ENCODE data around the gene WDR83.
A peak's percentile ranks its signal among the peaks of the same experiment; 100 is the strongest.
"Not testable (repeated sequence)": the region's sequence is repeated elsewhere in the genome, so short reads cannot be mapped to it uniquely, and the experiment has no call there.

The WDR83 gene

DNA sequence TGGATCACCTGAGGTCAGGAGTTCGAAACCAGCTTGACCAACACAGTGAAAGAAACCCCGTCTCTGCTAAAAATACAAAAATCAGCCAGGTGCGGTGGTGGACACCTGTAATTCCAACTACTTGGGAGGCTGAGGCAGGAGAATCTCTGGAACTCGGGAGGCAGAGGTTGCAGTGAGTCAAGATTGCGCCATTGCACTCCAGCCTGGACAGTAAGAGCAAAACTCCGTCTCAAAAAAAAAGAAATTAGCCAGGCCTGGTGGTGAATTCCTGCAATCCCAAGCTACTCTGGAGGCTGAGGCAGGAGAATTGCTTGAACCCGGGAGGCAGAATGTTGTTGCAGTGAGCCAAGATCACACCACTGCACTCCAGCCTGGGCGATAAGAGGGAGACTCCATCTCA is 42.0 kb downstream of the WDR83 start:
- ChIA-PET POLR2A (interaction anchor here (0.6 kb wide), 1 partner anchor 26 kb away, joined by 3 read pairs; the partner anchor contains the start of gene TRIR), CTCF (interaction anchor here (0.5 to 2.0 kb wide), 3 partner anchors 49 to 1492 kb away, joined by 3 to 6 read pairs (median 4); no protein-coding TSS in a partner anchor)
- Histone ChIP-seq H3K27ac (ENCODE audit: extremely low read depth, low read depth, low read length) (no peak overlapping the region), H3K9me3 (ENCODE audit: control insufficient read depth, insufficient read depth, low read depth, low read length) (no peaks in the 10 kb centered on the region), H3K36me3 (ENCODE audit: control insufficient read depth in 2 of 2, insufficient read depth in 1 of 2, low read length in 2 of 2) (peaks cover 63 to 94% of the 10 kb centered on the region in 2 experiments), H3K4me3 (ENCODE audit: low read depth, low read length) (no peak overlapping the region), H3K4me1 (ENCODE audit: control insufficient read depth, insufficient read depth, low read length) (no peaks in the 10 kb centered on the region)
- TF ChIP-seq ZNF416 (tag by site-specific recombination; IDR thresholded peaks at IDR 0.05) (no peak), ZNF658 (tag by site-specific recombination; IDR thresholded peaks at IDR 0.05) (no peak), ZBTB8A (tag by site-specific recombination; IDR thresholded peaks at IDR 0.05) (no peak), ZNF580 (tag by site-specific recombination; IDR thresholded peaks at IDR 0.05) (no peak), ZNF639 (tag by site-specific recombination; IDR thresholded peaks at IDR 0.05) (no peak)
- TF ChIP-seq, protein P1, sequence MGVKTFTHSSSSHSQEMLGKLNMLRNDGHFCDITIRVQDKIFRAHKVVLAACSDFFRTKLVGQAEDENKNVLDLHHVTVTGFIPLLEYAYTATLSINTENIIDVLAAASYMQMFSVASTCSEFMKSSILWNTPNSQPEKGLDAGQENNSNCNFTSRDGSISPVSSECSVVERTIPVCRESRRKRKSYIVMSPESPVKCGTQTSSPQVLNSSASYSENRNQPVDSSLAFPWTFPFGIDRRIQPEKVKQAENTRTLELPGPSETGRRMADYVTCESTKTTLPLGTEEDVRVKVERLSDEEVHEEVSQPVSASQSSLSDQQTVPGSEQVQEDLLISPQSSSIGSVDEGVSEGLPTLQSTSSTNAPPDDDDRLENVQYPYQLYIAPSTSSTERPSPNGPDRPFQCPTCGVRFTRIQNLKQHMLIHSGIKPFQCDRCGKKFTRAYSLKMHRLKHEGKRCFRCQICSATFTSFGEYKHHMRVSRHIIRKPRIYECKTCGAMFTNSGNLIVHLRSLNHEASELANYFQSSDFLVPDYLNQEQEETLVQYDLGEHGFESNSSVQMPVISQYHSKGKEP (tag by site-specific recombination; IDR thresholded peaks at IDR 0.05): no peak

- POLR2A ChIA-PET: no interaction called here
These were observed 44.6 kb downstream of the WDR83 start for GRCh38 chr19:12711187-12711586.

GRCh38 chr19:12712077-12712476 is 45.5 kb downstream of the WDR83 start:
- H3K27ac ChIP-seq (ENCODE audit: extremely low read depth, low read depth, low read length); H3K4me1 ChIP-seq (ENCODE audit: control insufficient read depth, insufficient read depth, low read length); H3K9me3 ChIP-seq (ENCODE audit: control insufficient read depth, insufficient read depth, low read depth, low read length); H3K4me3 ChIP-seq (ENCODE audit: low read depth, low read length): not testable (repeated sequence)
- ChIA-PET POLR2A (interaction anchor here (0.6 to 0.7 kb wide), 3 partner anchors 16 to 32 kb away, joined by 3 read pairs; partner anchors contain the start of genes DHPS and FBXW9), CTCF (interaction anchor here (0.6 to 1.8 kb wide), 2 partner anchors 84 to 696 kb away, joined by 4 to 7 read pairs; no protein-coding TSS in a partner anchor)
- H3K36me3 ChIP-seq (ENCODE audit: control insufficient read depth in 2 of 2, insufficient read depth in 1 of 2, low read length in 2 of 2): peaks cover 64 to 94% of the 10 kb centered on the region in 2 experiments
- peak; percentile 28 for TF ChIP-seq ZNF654 (tag by site-specific recombination; IDR thresholded peaks at IDR 0.05; ENCODE audit: low read depth)
- peak; percentile 21; the same call in 1 of the 2 replicates for TF ChIP-seq CTCF (tag by site-specific recombination; IDR thresholded peaks at IDR 0.05)
- 0 out of 2 replicates have a peak, but pooled peaks have one; percentile 22 for TF ChIP-seq ZNF629 (tag by site-specific recombination; IDR thresholded peaks at IDR 0.05)
- peak; percentile 65 for TF ChIP-seq ZBTB8A (tag by site-specific recombination; IDR thresholded peaks at IDR 0.05)

More at GRCh38 chr19:12711187-12711586, 44.6 kb downstream of the WDR83 start:
- no peak overlapping the region for H3K27ac ChIP-seq (ENCODE audit: extremely low read depth, low read depth, low read length)
- no peaks in the 10 kb centered on the region for H3K9me3 ChIP-seq (ENCODE audit: control insufficient read depth, insufficient read depth, low read depth, low read length)
- H3K4me1 ChIP-seq (ENCODE audit: control insufficient read depth, insufficient read depth, low read length): no peaks in the 10 kb centered on the region
- TF ChIP-seq, protein P2, sequence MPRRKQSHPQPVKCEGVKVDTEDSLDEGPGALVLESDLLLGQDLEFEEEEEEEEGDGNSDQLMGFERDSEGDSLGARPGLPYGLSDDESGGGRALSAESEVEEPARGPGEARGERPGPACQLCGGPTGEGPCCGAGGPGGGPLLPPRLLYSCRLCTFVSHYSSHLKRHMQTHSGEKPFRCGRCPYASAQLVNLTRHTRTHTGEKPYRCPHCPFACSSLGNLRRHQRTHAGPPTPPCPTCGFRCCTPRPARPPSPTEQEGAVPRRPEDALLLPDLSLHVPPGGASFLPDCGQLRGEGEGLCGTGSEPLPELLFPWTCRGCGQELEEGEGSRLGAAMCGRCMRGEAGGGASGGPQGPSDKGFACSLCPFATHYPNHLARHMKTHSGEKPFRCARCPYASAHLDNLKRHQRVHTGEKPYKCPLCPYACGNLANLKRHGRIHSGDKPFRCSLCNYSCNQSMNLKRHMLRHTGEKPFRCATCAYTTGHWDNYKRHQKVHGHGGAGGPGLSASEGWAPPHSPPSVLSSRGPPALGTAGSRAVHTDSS (tag by site-specific recombination; IDR thresholded peaks at IDR 0.05): peak; percentile 36; the same call in 1 of the 2 replicates
- no peak for TF ChIP-seq ZBTB7A (tag by site-specific recombination; IDR thresholded peaks at IDR 0.05; ENCODE audit: low read depth)
- H3K4me3 ChIP-seq (ENCODE audit: low read depth, low read length): no peak overlapping the region
- peaks cover 62 to 94% of the 10 kb centered on the region in 2 experiments for H3K36me3 ChIP-seq (ENCODE audit: control insufficient read depth in 2 of 2, insufficient read depth in 1 of 2, low read length in 2 of 2)
- CTCF ChIA-PET: no interaction called here

All from HEK293 (cell line).